ENCODE results near the gene STXBP2.

The STXBP2 gene

GRCh38 chr19:7622933-7623685, 13.8 kb upstream of the STXBP2 start:
- H3K4me1 ChIP-seq (ENCODE audit: control extremely low read depth in 1 of 4, control insufficient read depth in 4 of 4, insufficient read depth in 4 of 4, low read length in 3 of 4) = peaks cover 0 to 4% (median 2%) of the 10 kb centered on the region in 4 experiments
- DNase-seq = no peak
- no peak overlapping the region for H3K4me3 ChIP-seq (ENCODE audit: control insufficient read depth in 1 of 7, extremely low read depth in 1 of 7, insufficient read depth in 4 of 7, low read depth in 2 of 7, low read length in 6 of 7)
- no peaks in the 10 kb centered on the region for H3K27me3 ChIP-seq (replicated peaks in 2 of 5; ENCODE audit: control insufficient read depth in 4 of 5, insufficient read depth in 5 of 5, low read length in 4 of 5)
- H3K9me3 ChIP-seq (ENCODE audit: control extremely low read depth in 1 of 5, control insufficient read depth in 4 of 5, insufficient read depth in 2 of 5, low read depth in 1 of 5, low read length in 4 of 5) = no peaks in the 10 kb centered on the region
- peaks cover 7 to 81% (median 56%) of the 10 kb centered on the region in 4 experiments for H3K36me3 ChIP-seq (ENCODE audit: control insufficient read depth in 4 of 4, insufficient read depth in 4 of 4, low read length in 3 of 4)
- ChIA-PET POLR2A (interaction anchor here (0.6 kb wide), 1 partner anchor 25 kb away, joined by 4 read pairs; no protein-coding TSS in a partner anchor), CTCF (interaction anchor here (0.7 to 1.1 kb wide), 2 partner anchors 12 to 55 kb away, joined by 3 to 5 read pairs; no protein-coding TSS in a partner anchor)
- WGBS (ENCODE audit: insufficient coverage) = 95% methylated on average over 14 of the region's 16 CpGs
- no peak overlapping the region for H3K27ac ChIP-seq (ENCODE audit: insufficient read depth in 1 of 2, low read depth in 1 of 2, low read length in 2 of 2, poor library complexity in 1 of 2, severe bottlenecking in 2 of 2)

DNA sequence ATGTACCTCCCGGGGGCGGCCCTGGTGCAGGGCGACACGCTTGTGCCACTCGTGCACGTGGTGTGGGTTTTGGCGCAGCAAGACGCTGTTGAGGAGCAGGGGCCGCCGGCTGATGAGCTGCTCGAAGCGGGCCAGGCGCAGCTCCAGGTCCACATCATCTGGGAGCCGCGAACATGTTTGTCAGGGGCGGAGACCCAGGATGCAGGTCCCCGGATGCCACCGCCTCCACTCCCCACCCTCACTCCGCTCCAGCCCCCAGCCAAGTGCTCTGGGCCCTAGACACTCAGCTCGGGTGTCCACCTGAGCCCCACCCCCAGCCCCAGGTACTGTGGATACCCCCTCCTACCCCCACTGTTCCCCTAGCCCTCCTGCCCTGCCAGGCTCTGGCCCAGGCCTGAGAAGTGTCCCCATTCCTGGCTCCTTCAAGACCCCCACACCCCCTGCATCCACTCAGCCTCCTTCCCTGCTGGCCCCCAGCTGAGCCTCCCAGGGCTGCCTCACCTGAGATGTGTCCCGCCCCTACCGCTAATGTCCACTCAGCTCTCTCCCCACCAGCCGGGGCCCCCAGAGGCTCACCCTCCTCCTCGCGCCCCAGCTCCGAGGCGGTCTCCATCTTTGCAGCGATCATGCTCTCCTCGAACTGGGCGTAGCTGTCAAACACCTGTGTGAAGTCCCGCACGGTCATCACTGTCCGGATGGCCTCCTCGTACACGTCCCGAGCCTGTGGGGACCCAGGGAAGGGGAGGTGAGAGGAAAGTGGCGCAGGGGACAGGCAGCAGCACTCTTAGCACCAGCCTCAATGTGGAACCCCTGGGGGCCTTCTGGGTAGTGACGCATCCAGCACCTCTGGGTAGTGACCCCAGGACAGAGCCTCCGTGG, 12.9 kb upstream of the STXBP2 start:
- Histone ChIP-seq H3K9me3 (ENCODE audit: control extremely low read depth in 1 of 5, control insufficient read depth in 4 of 5, insufficient read depth in 2 of 5, low read depth in 1 of 5, low read length in 4 of 5) (no peaks in the 10 kb centered on the region), H3K27me3 (replicated peaks in 2 of 5; ENCODE audit: control insufficient read depth in 4 of 5, insufficient read depth in 5 of 5, low read length in 4 of 5) (no peaks in the 10 kb centered on the region), H3K4me3 (ENCODE audit: control insufficient read depth in 1 of 7, extremely low read depth in 1 of 7, insufficient read depth in 4 of 7, low read depth in 2 of 7, low read length in 6 of 7) (no peak overlapping the region), H3K27ac (ENCODE audit: insufficient read depth in 1 of 2, low read depth in 1 of 2, low read length in 2 of 2, poor library complexity in 1 of 2, severe bottlenecking in 2 of 2) (no peak overlapping the region), H3K4me1 (ENCODE audit: control extremely low read depth in 1 of 4, control insufficient read depth in 4 of 4, insufficient read depth in 4 of 4, low read length in 3 of 4) (peaks cover 5 to 13% (median 11%) of the 10 kb centered on the region in 4 experiments), H3K36me3 (ENCODE audit: control insufficient read depth in 4 of 4, insufficient read depth in 4 of 4, low read length in 3 of 4) (peaks cover 7 to 74% (median 53%) of the 10 kb centered on the region in 4 experiments)
- ChIA-PET POLR2A (interaction anchor here (0.6 kb wide), 1 partner anchor 24 kb away, joined by 4 read pairs; no protein-coding TSS in a partner anchor), CTCF (interaction anchor here (0.5 to 1.1 kb wide), 2 partner anchors 39 to 56 kb away, joined by 3 to 5 read pairs; no protein-coding TSS in a partner anchor)
- WGBS (ENCODE audit: insufficient coverage) = 92% methylated on average over 37 of the region's 39 CpGs
- DNase-seq = no peak

GRCh38 chr19:7624810-7625209, 12.1 kb upstream of the STXBP2 start:
- 97% methylated on average over 15 of the region's 17 CpGs for WGBS (ENCODE audit: insufficient coverage)
- Histone ChIP-seq H3K4me1 (ENCODE audit: control extremely low read depth in 1 of 4, control insufficient read depth in 4 of 4, insufficient read depth in 4 of 4, low read length in 3 of 4) (peaks cover 5 to 15% (median 13%) of the 10 kb centered on the region in 4 experiments), H3K36me3 (ENCODE audit: control insufficient read depth in 4 of 4, insufficient read depth in 4 of 4, low read length in 3 of 4) (peaks cover 7 to 67% (median 49%) of the 10 kb centered on the region in 4 experiments), H3K9me3 (ENCODE audit: control extremely low read depth in 1 of 5, control insufficient read depth in 4 of 5, insufficient read depth in 2 of 5, low read depth in 1 of 5, low read length in 4 of 5) (no peaks in the 10 kb centered on the region), H3K4me3 (ENCODE audit: control insufficient read depth in 1 of 7, extremely low read depth in 1 of 7, insufficient read depth in 4 of 7, low read depth in 2 of 7, low read length in 6 of 7) (no peak overlapping the region), H3K27me3 (replicated peaks in 2 of 5; ENCODE audit: control insufficient read depth in 4 of 5, insufficient read depth in 5 of 5, low read length in 4 of 5) (no peaks in the 10 kb centered on the region), H3K27ac (ENCODE audit: insufficient read depth in 1 of 2, low read depth in 1 of 2, low read length in 2 of 2, poor library complexity in 1 of 2, severe bottlenecking in 2 of 2) (no peak overlapping the region)
- DNase-seq = no peak
- ChIA-PET CTCF (interaction anchor here (0.5 kb wide), 1 partner anchor 38 kb away, joined by 3 read pairs; no protein-coding TSS in a partner anchor), POLR2A (no interaction called here)

DNA sequence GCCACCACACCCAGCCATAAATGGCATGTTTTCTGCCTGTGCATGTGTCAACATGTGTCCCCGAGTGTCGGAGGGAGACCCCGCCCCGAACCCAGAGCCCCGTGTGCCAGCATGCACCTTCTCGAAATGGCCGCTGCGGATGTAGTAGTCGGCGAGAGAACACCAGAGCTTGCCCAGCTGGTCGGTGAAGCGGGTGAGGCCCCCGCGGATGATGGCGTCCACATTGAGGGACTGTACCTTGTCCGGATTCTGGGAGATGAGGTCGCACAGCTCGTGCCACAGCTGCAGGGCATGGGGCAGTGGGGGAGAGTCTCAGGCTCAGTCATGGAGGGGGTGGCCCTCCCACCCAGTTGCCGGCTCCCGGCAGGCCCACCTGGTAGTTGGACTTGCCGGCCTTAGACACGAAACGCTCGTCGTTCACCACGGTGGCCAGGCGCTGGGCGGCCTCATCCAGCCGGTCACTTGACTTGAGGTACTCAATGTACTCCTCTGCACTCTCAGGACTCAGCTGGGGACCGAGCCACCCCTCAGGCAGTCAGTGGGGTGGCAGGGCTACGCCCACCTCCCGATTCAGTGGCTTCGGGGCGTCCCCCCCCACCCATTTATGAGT, 11.0 kb upstream of the STXBP2 start:
- over 99% methylated on average over 30 of the region's 34 CpGs for WGBS (ENCODE audit: insufficient coverage)
- Histone ChIP-seq H3K9me3 (ENCODE audit: control extremely low read depth in 1 of 5, control insufficient read depth in 4 of 5, insufficient read depth in 2 of 5, low read depth in 1 of 5, low read length in 4 of 5) (no peaks in the 10 kb centered on the region), H3K4me3 (ENCODE audit: control insufficient read depth in 1 of 7, extremely low read depth in 1 of 7, insufficient read depth in 4 of 7, low read depth in 2 of 7, low read length in 6 of 7) (no peak overlapping the region), H3K4me1 (ENCODE audit: control extremely low read depth in 1 of 4, control insufficient read depth in 4 of 4, insufficient read depth in 4 of 4, low read length in 3 of 4) (peaks cover 7 to 26% (median 23%) of the 10 kb centered on the region in 4 experiments), H3K27ac (ENCODE audit: insufficient read depth in 1 of 2, low read depth in 1 of 2, low read length in 2 of 2, poor library complexity in 1 of 2, severe bottlenecking in 2 of 2) (no peak overlapping the region), H3K27me3 (replicated peaks in 2 of 5; ENCODE audit: control insufficient read depth in 4 of 5, insufficient read depth in 5 of 5, low read length in 4 of 5) (no peaks in the 10 kb centered on the region), H3K36me3 (ENCODE audit: control insufficient read depth in 4 of 4, insufficient read depth in 4 of 4, low read length in 3 of 4) (peaks cover 7 to 57% (median 42%) of the 10 kb centered on the region in 4 experiments)
- no peak for DNase-seq
- ChIA-PET POLR2A (no interaction called here), CTCF (interaction anchor here (1.5 kb wide), 1 partner anchor 55 kb away, joined by 4 read pairs; the partner anchor contains the start of gene TRAPPC5)

GRCh38 chr19:7627166-7627565, 9.7 kb upstream of the STXBP2 start:
- Histone ChIP-seq H3K36me3 (ENCODE audit: control insufficient read depth in 4 of 4, insufficient read depth in 4 of 4, low read length in 3 of 4) (peaks cover 7 to 50% (median 35%) of the 10 kb centered on the region in 4 experiments), H3K9me3 (ENCODE audit: control extremely low read depth in 1 of 5, control insufficient read depth in 4 of 5, insufficient read depth in 2 of 5, low read depth in 1 of 5, low read length in 4 of 5) (no peaks in the 10 kb centered on the region), H3K27ac (ENCODE audit: insufficient read depth in 1 of 2, low read depth in 1 of 2, low read length in 2 of 2, poor library complexity in 1 of 2, severe bottlenecking in 2 of 2) (no peak overlapping the region), H3K4me1 (ENCODE audit: control extremely low read depth in 1 of 4, control insufficient read depth in 4 of 4, insufficient read depth in 4 of 4, low read length in 3 of 4) (peaks cover 7 to 28% (median 25%) of the 10 kb centered on the region in 4 experiments), H3K27me3 (replicated peaks in 2 of 5; ENCODE audit: control insufficient read depth in 4 of 5, insufficient read depth in 5 of 5, low read length in 4 of 5) (no peaks in the 10 kb centered on the region), H3K4me3 (ENCODE audit: control insufficient read depth in 1 of 7, extremely low read depth in 1 of 7, insufficient read depth in 4 of 7, low read depth in 2 of 7, low read length in 6 of 7) (no peak overlapping the region)
- DNase-seq = no peak
- ChIA-PET CTCF (interaction anchor here (1.5 kb wide), 1 partner anchor 54 kb away, joined by 4 read pairs; the partner anchor contains the start of gene TRAPPC5), POLR2A (no interaction called here)
- 91% methylated on average over 21 of the region's 24 CpGs for WGBS (ENCODE audit: insufficient coverage)

GRCh38 chr19:7628589-7629311, 8.2 kb upstream of the STXBP2 start:
- H3K4me3 ChIP-seq (ENCODE audit: control insufficient read depth in 1 of 7, extremely low read depth in 1 of 7, insufficient read depth in 4 of 7, low read depth in 2 of 7, low read length in 6 of 7) = peak overlapping the region; percentile 78 to 100 (median 97)
- no peaks in the 10 kb centered on the region for H3K9me3 ChIP-seq (ENCODE audit: control extremely low read depth in 1 of 5, control insufficient read depth in 4 of 5, insufficient read depth in 2 of 5, low read depth in 1 of 5, low read length in 4 of 5)
- ChIA-PET POLR2A (interaction anchor here (1.1 kb wide), 1 partner anchor 12 kb away, joined by 3 read pairs; no protein-coding TSS in a partner anchor), CTCF (no interaction called here)
- WGBS (ENCODE audit: insufficient coverage) = 5% methylated on average over 14 of the region's 15 CpGs
- peak overlapping the region; percentile 99 for H3K27ac ChIP-seq (ENCODE audit: insufficient read depth in 1 of 2, low read depth in 1 of 2, low read length in 2 of 2, poor library complexity in 1 of 2, severe bottlenecking in 2 of 2)
- DNase-seq = no peak
- peaks cover 7 to 28% (median 25%) of the 10 kb centered on the region in 4 experiments for H3K4me1 ChIP-seq (ENCODE audit: control extremely low read depth in 1 of 4, control insufficient read depth in 4 of 4, insufficient read depth in 4 of 4, low read length in 3 of 4)
- peaks cover 0 to 40% (median 25%) of the 10 kb centered on the region in 4 experiments for H3K36me3 ChIP-seq (ENCODE audit: control insufficient read depth in 4 of 4, insufficient read depth in 4 of 4, low read length in 3 of 4)
- no peaks in the 10 kb centered on the region for H3K27me3 ChIP-seq (replicated peaks in 2 of 5; ENCODE audit: control insufficient read depth in 4 of 5, insufficient read depth in 5 of 5, low read length in 4 of 5)
